Measurements from ENCODE around the gene CCNA2.

Gene CCNA2

GRCh38 chr4:121806411-121806810 lies 17.3 kb downstream of the CCNA2 start:
- DNase-seq (ENCODE audit: low read depth in 3 of 3, low spot score in 1 of 3) = no peak

- DNase-seq (ENCODE audit: low read depth in 3 of 3, low spot score in 1 of 3) = no peak
Measured at GRCh38 chr4:121801715-121802075, 22.0 kb downstream of the CCNA2 start.

- peak; percentile 82 to 95 (median 85) for DNase-seq (ENCODE audit: low read depth in 3 of 3, low spot score in 1 of 3)
Measured at GRCh38 chr4:121800961-121801714, 22.5 kb downstream of the CCNA2 start, which contains the start of gene EXOSC9. TSS of gene EXOSC9 (plus strand) at chr4:121801323. CDS start at chr4:121801425, 102 bp downstream.

- DNase-seq (ENCODE audit: low read depth in 3 of 3, low spot score in 1 of 3) = no peak
Measured at GRCh38 chr4:121800638-121800960, 23.1 kb downstream of the CCNA2 start.

- DNase-seq (ENCODE audit: low read depth in 3 of 3, low spot score in 1 of 3) = no peak
Measured at GRCh38 chr4:121799867-121800501, 23.7 kb downstream of the CCNA2 start.

- no peak for DNase-seq (ENCODE audit: low read depth in 3 of 3, low spot score in 1 of 3)
Measured at GRCh38 chr4:121799208-121799823, 24.4 kb downstream of the CCNA2 start.

- DNase-seq (ENCODE audit: low read depth in 3 of 3, low spot score in 1 of 3) = no peak
Measured at GRCh38 chr4:121796283-121796682, 27.4 kb downstream of the CCNA2 start.

- DNase-seq (ENCODE audit: low read depth in 3 of 3, low spot score in 1 of 3) = no peak
Measured at GRCh38 chr4:121794505-121795188, 29.0 kb downstream of the CCNA2 start.

- no peak for DNase-seq (ENCODE audit: low read depth in 3 of 3, low spot score in 1 of 3)
Measured at GRCh38 chr4:121792966-121793365, 30.7 kb downstream of the CCNA2 start.

- no peak for DNase-seq (ENCODE audit: low read depth in 3 of 3, low spot score in 1 of 3)
Measured at GRCh38 chr4:121791481-121791880, 32.2 kb downstream of the CCNA2 start.

- DNase-seq (ENCODE audit: low read depth in 3 of 3, low spot score in 1 of 3) = no peak
Measured at GRCh38 chr4:121790976-121791375, 32.7 kb downstream of the CCNA2 start.

- no peak for DNase-seq (ENCODE audit: low read depth in 3 of 3, low spot score in 1 of 3)
Measured at GRCh38 chr4:121789960-121790829, 33.5 kb downstream of the CCNA2 start.

GRCh38 chr4:121789455-121789854 lies 34.2 kb downstream of the CCNA2 start:
- no peak for DNase-seq (ENCODE audit: low read depth in 3 of 3, low spot score in 1 of 3)

- DNase-seq (ENCODE audit: low read depth in 3 of 3, low spot score in 1 of 3) = no peak
Measured at GRCh38 chr4:121788896-121789295, 34.8 kb downstream of the CCNA2 start.

GRCh38 chr4:121786221-121786620 lies 37.5 kb downstream of the CCNA2 start:
- DNase-seq (ENCODE audit: low read depth in 3 of 3, low spot score in 1 of 3) = no peak

- DNase-seq (ENCODE audit: low read depth in 3 of 3, low spot score in 1 of 3) = no peak
Measured at GRCh38 chr4:121785479-121785878, 38.2 kb downstream of the CCNA2 start.

- DNase-seq (ENCODE audit: low read depth in 3 of 3, low spot score in 1 of 3) = no peak
Measured at GRCh38 chr4:121784975-121785374, 38.7 kb downstream of the CCNA2 start.

GRCh38 chr4:121784401-121784800 lies 39.3 kb downstream of the CCNA2 start:
- DNase-seq (ENCODE audit: low read depth in 3 of 3, low spot score in 1 of 3) = no peak

- no peak for DNase-seq (ENCODE audit: low read depth in 3 of 3, low spot score in 1 of 3)
Measured at GRCh38 chr4:121783210-121783609, 40.5 kb downstream of the CCNA2 start.

GRCh38 chr4:121778991-121779628 lies 44.6 kb downstream of the CCNA2 start:
- no peak for DNase-seq (ENCODE audit: low read depth in 3 of 3, low spot score in 1 of 3)
